GM19193 (cell line): ENCODE results near the gene ICAM3.

Experiments used
- POLR2A ChIP-seq: IDR thresholded peaks from 4 replicates; pipeline ENCODE4 v1.6.1; 2011; ENCODE audit not compliant: insufficient read depth, insufficient read length; ENCODE audit errors: extremely low read depth

Gene ICAM3

GRCh38 chr19:10353793-10354391, 14.5 kb upstream of the ICAM3 start:
- TF ChIP-seq POLR2A, result no peak

- no peak for TF ChIP-seq POLR2A
These were observed 13.6 kb upstream of the ICAM3 start for GRCh38 chr19:10352764-10353671.

GRCh38 chr19:10346509-10346908, 7.1 kb upstream of the ICAM3 start:
- no peak for TF ChIP-seq POLR2A

- TF ChIP-seq POLR2A, result no peak
These were observed 5.4 kb upstream of the ICAM3 start for GRCh38 chr19:10344780-10345179.

- TF ChIP-seq POLR2A, result no peak
These were observed 4.1 kb upstream of the ICAM3 start for GRCh38 chr19:10343495-10343894.

- TF ChIP-seq POLR2A, result no peak
These were observed 553 bp upstream of the ICAM3 start for GRCh38 chr19:10339977-10340376.

- no peak for TF ChIP-seq POLR2A
These were observed 484 bp downstream of the ICAM3 start for GRCh38 chr19:10338940-10339339.

GRCh38 chr19:10335352-10335985, 4.0 kb downstream of the ICAM3 start:
- TF ChIP-seq POLR2A, result no peak

GRCh38 chr19:10334588-10335351, 4.7 kb downstream of the ICAM3 start:
- no peak for TF ChIP-seq POLR2A

GRCh38 chr19:10333758-10334587, 5.5 kb downstream of the ICAM3 start:
- TF ChIP-seq POLR2A, result no peak

- TF ChIP-seq POLR2A, result peak; percentile 94
These were observed 6.3 kb downstream of the ICAM3 start, which contains the start of gene RAVER1 for GRCh38 chr19:10332965-10333757. TSS of gene RAVER1 (minus strand) at chr19:10333529. CDS start at chr19:10333507, 22 bp downstream.

- TF ChIP-seq POLR2A, result no peak
These were observed 7.1 kb downstream of the ICAM3 start for GRCh38 chr19:10332158-10332964.
